ENCODE results near the gene PDXK.

DNA sequence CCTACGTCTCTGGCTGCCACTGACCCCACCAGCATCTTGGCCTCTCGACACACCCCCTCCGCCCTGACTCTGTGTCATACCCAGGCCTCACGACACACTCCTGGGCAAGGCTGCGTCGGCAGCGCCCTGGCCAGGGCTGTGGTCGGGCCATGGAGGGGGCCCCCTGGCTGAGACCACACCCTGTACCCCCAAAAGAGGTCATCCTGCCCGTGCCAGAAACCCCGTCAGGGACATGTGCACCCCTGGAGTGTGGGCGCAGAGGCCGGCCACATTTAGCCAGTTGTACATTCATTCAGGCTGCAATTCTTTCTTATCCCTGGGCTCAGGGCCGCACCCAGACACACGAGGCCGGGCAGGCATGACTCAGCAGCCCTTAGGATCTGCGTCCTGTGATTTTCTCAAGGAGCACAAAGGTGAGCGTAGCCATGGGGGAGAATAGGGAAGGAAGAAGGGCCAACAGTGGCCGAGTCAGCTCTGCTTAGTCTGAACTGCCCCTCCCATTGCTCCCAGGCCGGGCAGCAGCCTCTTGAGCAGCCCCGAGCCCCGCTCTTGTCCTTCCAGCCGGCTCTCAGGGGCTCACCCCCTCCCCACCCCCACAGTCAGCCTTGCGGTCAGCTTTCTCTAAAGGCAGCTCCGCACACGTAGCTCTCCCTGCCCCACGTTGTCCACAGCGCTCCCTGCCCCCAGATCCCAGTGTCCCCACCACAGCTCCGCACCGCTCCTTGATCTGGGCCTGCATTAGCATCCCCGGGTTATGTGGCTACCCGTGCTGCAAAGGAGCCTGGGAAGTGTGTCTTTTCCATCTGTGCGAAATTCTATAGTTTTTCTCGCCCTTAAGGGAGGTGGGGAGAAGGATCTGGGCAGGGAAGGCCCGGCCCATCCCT, 49.3 kb downstream of the PDXK start:
- TF ChIP-seq CTCF (IDR thresholded peaks at IDR 0.05; ENCODE audit: low read length) (no peak), EZH2 (IDR thresholded peaks at IDR 0.05; ENCODE audit: borderline replicate concordance, low read length) (no peak)
